ACHN (cell line): ENCODE data around the gene GPRC6A.
"Not testable (repeated sequence)": the region's sequence is repeated elsewhere in the genome, so short reads cannot be mapped to it uniquely, and the experiment has no call there.

Experiments used
- DNase-seq: peaks from one replicate; pipeline ENCODE4 v3.0.0-alpha.2; 2015
- in situ Hi-C: cut with HindIII; loops from 2 replicates; pipeline ENCODE4 v1.10.0; 2017; ENCODE audit warnings: low sequenced_read_pairs, low pct_ligation_motif_present, low pct_unique_long_range_greater_than_20kb

The GPRC6A gene

GRCh38 chr6:116828983-116829382 is at the start of gene GPRC6A:
Gene GPRC6A, minus strand, starts transcription at chr6:116829083. Its CDS starts 70 bp downstream, at chr6:116829013.
- DNase-seq: no peak
- in situ Hi-C loops: no loop called here

- DNase-seq: no peak
These were observed 48.9 kb upstream of the GPRC6A start for GRCh38 chr6:116877743-116878142.

GRCh38 chr6:116876635-116877611 is 48.0 kb upstream of the GPRC6A start, which contains the start of gene RFX6:
Gene RFX6, plus strand, starts transcription at chr6:116877242. Its CDS starts 34 bp downstream, at chr6:116877276.
- DNase-seq: no peak
- in situ Hi-C loops: no loop called here

More at GRCh38 chr6:116877743-116878142, 48.9 kb upstream of the GPRC6A start:
- in situ Hi-C loops: no loop called here

- no peak for DNase-seq
- in situ Hi-C loops: no loop called here
These were observed 47.2 kb upstream of the GPRC6A start for GRCh38 chr6:116876107-116876506.

GRCh38 chr6:116872771-116873170 is 43.9 kb upstream of the GPRC6A start:
- DNase-seq: no peak
- in situ Hi-C loops: no loop called here

- DNase-seq: peak; percentile 5
These were observed 37.5 kb upstream of the GPRC6A start for GRCh38 chr6:116866281-116866871.

GRCh38 chr6:116859264-116859663 is 30.4 kb upstream of the GPRC6A start:
- in situ Hi-C loops: no loop called here
- DNase-seq: no peak

More at GRCh38 chr6:116866281-116866871, 37.5 kb upstream of the GPRC6A start:
- in situ Hi-C loops: no loop called here

GRCh38 chr6:116858060-116858459 is 29.2 kb upstream of the GPRC6A start:
- no peak for DNase-seq
- in situ Hi-C loops: no loop called here

GRCh38 chr6:116847227-116847626 is 18.3 kb upstream of the GPRC6A start:
- peak; percentile 55 for DNase-seq
- in situ Hi-C loops: no loop called here

GRCh38 chr6:116842459-116842858 is 13.6 kb upstream of the GPRC6A start:
- no peak for DNase-seq
- in situ Hi-C loops: no loop called here

- in situ Hi-C loops: no loop called here
- DNase-seq: peak; percentile 50
These were observed 11.2 kb upstream of the GPRC6A start for GRCh38 chr6:116840091-116840490.

GRCh38 chr6:116836606-116837342 is 7.9 kb upstream of the GPRC6A start:
- no peak for DNase-seq
- in situ Hi-C loops: no loop called here

- DNase-seq, in situ Hi-C loops: not testable (repeated sequence)
These were observed 5.6 kb upstream of the GPRC6A start for GRCh38 chr6:116834526-116834925.

- DNase-seq: peak; percentile 34
- in situ Hi-C loops: no loop called here
These were observed 1.2 kb downstream of the GPRC6A start for GRCh38 chr6:116827561-116828240.

GRCh38 chr6:116816336-116816735 is 12.5 kb downstream of the GPRC6A start:
- in situ Hi-C loops, DNase-seq: not testable (repeated sequence)

GRCh38 chr6:116812051-116812650 is 16.7 kb downstream of the GPRC6A start:
- DNase-seq: no peak
- in situ Hi-C loops: no loop called here

- no peak for DNase-seq
- in situ Hi-C loops: no loop called here
These were observed 26.9 kb downstream of the GPRC6A start for GRCh38 chr6:116801971-116802370.

- in situ Hi-C loops: no loop called here
- no peak for DNase-seq
These were observed 28.9 kb downstream of the GPRC6A start for GRCh38 chr6:116799945-116800344.
